HepG2 (cell line): ENCODE results near the gene TEKTIP1. TPM values are rescaled to one million over a fixed set of nuclear protein-coding genes. Genes with fewer than 3 reads are reported as not detected.

Experiments
- ATAC-seq: fragments of 200-7000 bp; cut with Tn5 transposase; 3 replicates; pipeline ENCODE4 v1.9.1; 2020; ENCODE audit warnings: mild to moderate bottlenecking, moderate library complexity
- BruUV-seq: library from RNA; stranded (reverse); fragments of 400-500 nt; replicated peaks from 2 replicates; lab custom pipeline; 2021; lab: Mats Ljungman, UMichigan
- CTCF ChIA-PET: fragments of 300-600 bp; formaldehyde crosslinking; extraction: SDS; loops from one replicate; lab custom pipeline; 2021; ENCODE audit warnings: low total read pairs, inconsistent platforms, low intra/inter-chr PET ratio; lab: Yijun Ruan, JAX
- POLR2A ChIA-PET: fragments of 350-600 bp; sonication (Branson Sonifier 250); formaldehyde crosslinking; loops from one replicate; lab custom pipeline; 2020; ENCODE audit warnings: antibody characterized with exemption, inconsistent platforms; lab: Yijun Ruan, JAX
- DNase-seq: peaks from one replicate; pipeline ENCODE4 v3.0.0-alpha.2; 2015; ENCODE audit warnings: low spot score
- FAIRE-seq: peaks from 3 replicates; lab custom pipeline; 2011; peaks lifted over from hg19 to GRCh38; lab: Jason Lieb, UNC
- H2AFZ ChIP-seq: one replicate; pipeline ENCODE4 v1.6.1; 2011; ENCODE audit warnings: low read length, inconsistent platforms
- H3K27ac ChIP-seq: fragments of 300-600 bp; 3 replicates; pipeline ENCODE4 v1.8.0; 2011; ENCODE audit warnings: mixed run types, mild to moderate bottlenecking, mixed read lengths, low read length, inconsistent platforms; ENCODE audit not compliant: insufficient read depth; ENCODE audit errors: extremely low read length
- H3K27me3 ChIP-seq, 2 experiments: fragments of 200-600 bp in 1 of 2; 2 replicates in 1 of 2; 3 replicates in 1 of 2; pipeline versions ENCODE4 v1.6.0 to v1.8.0; 2011; ENCODE audit warnings: low read length in 2 of 2, mild to moderate bottlenecking in 2 of 2, moderate library complexity in 2 of 2, inconsistent platforms in 1 of 2; ENCODE audit not compliant: insufficient read depth in 2 of 2, control insufficient read depth in 1 of 2
- H3K36me3 ChIP-seq, 2 experiments: fragments of 200-600 bp in 1 of 2; replicated peaks in 1 of 2; 2 replicates in 1 of 2; 3 replicates in 1 of 2; pipeline versions ENCODE4 v1.5.1 to v1.8.0; 2011; ENCODE audit warnings: low read length in 2 of 2, inconsistent platforms in 1 of 2; ENCODE audit not compliant: insufficient read depth in 2 of 2, control insufficient read depth in 1 of 2
- H3K4me1 ChIP-seq: 2 replicates; pipeline ENCODE4 v1.5.1; 2012; ENCODE audit warnings: low read length, inconsistent platforms; ENCODE audit not compliant: insufficient read depth
- H3K4me2 ChIP-seq: 2 replicates; pipeline ENCODE4 v1.6.0; 2011; ENCODE audit warnings: low read depth, low read length, inconsistent platforms
- H3K4me3 ChIP-seq, 3 experiments: fragments of 200-600 bp in 1 of 3; sonication (generic), shearing (Covaris generic) in 1 of 3; replicated peaks in 1 of 3; 2 replicates each; pipeline ENCODE4 v1.5.1; 2011 to 2016; ENCODE audit warnings: low read length in 3 of 3, inconsistent platforms in 2 of 3, low read depth in 2 of 3, mild to moderate bottlenecking in 2 of 3, control low read depth in 1 of 3, mixed read lengths in 1 of 3; ENCODE audit not compliant: insufficient read depth in 1 of 3
- H3K79me2 ChIP-seq: one replicate; pipeline ENCODE4 v1.6.1; 2011; ENCODE audit warnings: low read length, inconsistent platforms; ENCODE audit not compliant: insufficient read depth
- H3K9ac ChIP-seq: 2 replicates; pipeline ENCODE4 v1.6.0; 2011; ENCODE audit warnings: mild to moderate bottlenecking, low read depth, low read length, inconsistent platforms; ENCODE audit not compliant: insufficient read depth
- H3K9me3 ChIP-seq: 2 replicates; pipeline ENCODE4 v1.5.1; 2012; ENCODE audit warnings: mild to moderate bottlenecking, low read length
- H4K20me1 ChIP-seq: 2 replicates; pipeline ENCODE4 v1.6.0; 2011; ENCODE audit warnings: inconsistent platforms, mild to moderate bottlenecking, low read length, moderate library complexity; ENCODE audit not compliant: insufficient read depth
- AGO1 ChIP-seq: fragments of 200-400 bp; formaldehyde crosslinking; IDR thresholded peaks from 2 replicates; pipeline ENCODE4 v1.6.1; 2017; ENCODE audit warnings: mild to moderate bottlenecking, low read depth, low read length, moderate library complexity; ENCODE audit not compliant: poor library complexity, severe bottlenecking
- AGO2 ChIP-seq: fragments of 200-400 bp; formaldehyde crosslinking; optimal IDR thresholded peaks from 2 replicates; pipeline ENCODE3; 2017; ENCODE audit warnings: mild to moderate bottlenecking, low read depth, low read length, moderate library complexity
- NKX3-1 ChIP-seq: sonication (generic); formaldehyde crosslinking; IDR thresholded peaks from 2 replicates; pipeline ENCODE4 v1.5.0; 2020; ENCODE audit warnings: missing genetic modification reagents
- PPARG ChIP-seq: conservative IDR thresholded peaks from 2 replicates; pipeline ENCODE4 v1.6.1; 2016; ENCODE audit warnings: missing biosample characterization, missing genetic modification reagents
- TGIF2 ChIP-seq: IDR thresholded peaks from 2 replicates; pipeline ENCODE4 v1.6.1; 2016; ENCODE audit warnings: control low read depth, missing compliant biosample characterization
- ZNF788 ChIP-seq: sonication (generic); formaldehyde crosslinking; IDR thresholded peaks from 2 replicates; pipeline ENCODE4 v1.5.0; 2020; ENCODE audit warnings: mild to moderate bottlenecking, missing genetic modification reagents, borderline replicate concordance
- WGBS: methylation state at CpG from one replicate; pipeline ENCODE4 v1.1.6; 2017; ENCODE audit warnings: low lambda C conversion rate; 5-methylcytosine and 5-hydroxymethylcytosine counted together
- in situ Hi-C: cut with HindIII; loops from 2 replicates; pipeline ENCODE4 v1.10.0; 2017; ENCODE audit warnings: low pct_unique_long_range_greater_than_20kb; ENCODE audit not compliant: extremely low pct_ligation_motif_present
- intact Hi-C: fragments of 100-400 bp; cut with micrococcal nuclease; formaldehyde crosslinking; loops from one replicate; pipeline ENCODE4 v1.10.0; 2022; ENCODE audit not compliant: unreplicated experiment
- polyA plus RNA-seq, 8 experiments: library from polyadenylated mRNA; depleted of rRNA in 3 of 8; stranded (reverse) in 7 of 8; unstranded in 1 of 8; fragments of >200 nt; fragmentation: Illumina TruSeq in 4 of 8; extraction: Trizol in 4 of 8; gene quantifications; 2 replicates each; pipeline versions ENCODE4 v1.2.1 to v1.2.3, GENCODE V29; 2011 to 2016; ENCODE audit warnings: low read depth in 4 of 8, missing spikeins in 1 of 8, mixed read lengths in 1 of 8; ENCODE audit not compliant: insufficient read depth in 1 of 8
- total RNA-seq, 5 experiments: library from RNA; depleted of rRNA; stranded (reverse); fragments of >200 nt; fragmentation: Illumina TruSeq; extraction: Trizol; gene quantifications; 2 replicates each; pipeline ENCODE4 v1.2.3, GENCODE V29; 2016; ENCODE audit warnings: low read depth in 1 of 5
- TF ChIP-seq, protein P1 (sequence below): sonication (generic); formaldehyde crosslinking; IDR thresholded peaks from 2 replicates; pipeline ENCODE4 v1.5.1; 2020; ENCODE audit warnings: missing genetic modification reagents, mild to moderate bottlenecking, borderline replicate concordance

TEKTIP1 gene
- total and polyA plus RNA-seq, 2 of the 13 experiments (the other 11 are each of a cell fraction or from before 2014, with no cell fraction given), result not detected

DNA sequence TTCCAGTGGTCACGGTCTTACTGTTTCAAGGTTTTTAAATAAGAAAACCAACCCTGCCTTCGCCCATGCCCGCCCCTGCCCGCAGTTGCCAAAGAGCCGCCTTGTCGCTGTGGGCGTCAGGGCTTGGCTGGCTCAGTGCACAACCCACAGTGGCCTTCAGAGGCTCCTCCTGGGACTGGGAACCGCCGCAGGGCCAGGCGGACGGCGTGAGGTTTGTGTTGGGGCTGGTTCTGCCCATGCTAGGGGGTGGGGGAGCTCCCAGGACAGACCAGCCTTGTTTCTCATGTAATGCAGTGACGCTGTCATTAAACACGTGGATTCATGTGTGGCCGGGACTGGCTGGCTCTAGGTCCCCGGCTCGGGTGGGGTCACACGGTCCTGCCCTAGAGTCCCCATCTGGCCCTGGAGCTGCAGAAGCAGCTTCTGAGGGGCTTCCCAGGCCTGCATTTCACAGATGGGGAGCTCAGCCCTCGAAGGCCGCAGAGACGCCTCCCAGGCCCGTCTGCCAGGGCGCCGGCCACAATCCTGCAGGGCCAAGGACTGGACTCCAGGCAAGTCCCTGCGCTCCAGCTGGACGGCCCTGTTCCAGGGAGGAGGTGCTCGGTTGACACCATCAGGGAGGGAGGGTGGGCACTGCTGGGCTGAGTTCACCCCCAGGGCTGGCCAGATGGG, 2.4 kb upstream of the TEKTIP1 start:
- DNase-seq (no peak), ATAC-seq (no peak), FAIRE-seq (no peak)
- no peak overlapping the region for H3K4me3 ChIP-seq
- H4K20me1 ChIP-seq, result no peaks in the 10 kb centered on the region; the same call in 1 of the 2 replicates
- H3K79me2 ChIP-seq, result no peaks in the 10 kb centered on the region
- no peaks in the 10 kb centered on the region for H3K27me3 ChIP-seq
- in situ Hi-C loops (no loop called here), intact Hi-C loops (no loop called here)
- no peak overlapping the region for H3K27ac ChIP-seq
- H2AFZ ChIP-seq, result no peak overlapping the region
- ChIA-PET CTCF (no interaction called here), POLR2A (no interaction called here)
- peaks cover 5 to 16% of the 10 kb centered on the region in 2 experiments; a peak in 4 of 5 replicates for H3K36me3 ChIP-seq
- H3K9me3 ChIP-seq, result no peaks in the 10 kb centered on the region
- no peaks in the 10 kb centered on the region for H3K4me1 ChIP-seq
- H3K4me2 ChIP-seq, result no peak overlapping the region
- no TSS peak for BruUV-seq
- WGBS, result 97% methylated on average over 15 of the region's 27 CpGs
- TF ChIP-seq NKX3-1 (CRISPR knock-in tag) (no peak), AGO2 (peak; percentile 88), TGIF2 (CRISPR knock-in tag) (no peak), AGO1 (peak; percentile 28), PPARG (no peak)
- TF ChIP-seq, protein P1, sequence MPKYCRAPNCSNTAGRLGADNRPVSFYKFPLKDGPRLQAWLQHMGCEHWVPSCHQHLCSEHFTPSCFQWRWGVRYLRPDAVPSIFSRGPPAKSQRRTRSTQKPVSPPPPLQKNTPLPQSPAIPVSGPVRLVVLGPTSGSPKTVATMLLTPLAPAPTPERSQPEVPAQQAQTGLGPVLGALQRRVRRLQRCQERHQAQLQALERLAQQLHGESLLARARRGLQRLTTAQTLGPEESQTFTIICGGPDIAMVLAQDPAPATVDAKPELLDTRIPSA, result no peak
- H3K9ac ChIP-seq, result no peak overlapping the region

DNA sequence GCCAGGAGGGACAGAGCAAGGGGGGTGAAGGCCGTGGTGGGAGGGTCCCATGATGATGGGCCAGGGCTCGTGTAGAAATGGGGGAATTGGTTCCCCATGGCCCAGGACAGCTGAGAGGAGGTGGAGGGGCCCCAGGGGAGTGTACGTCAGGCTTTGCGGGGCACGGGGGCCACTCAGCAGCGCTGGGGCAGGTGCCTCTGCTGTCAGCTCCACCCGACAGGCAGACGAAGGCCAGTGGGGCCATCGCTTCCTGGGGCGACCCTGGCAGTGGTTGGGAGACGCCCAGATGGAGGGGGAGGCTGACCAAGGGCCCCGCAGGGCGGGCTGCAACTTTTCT, 1.9 kb upstream of the TEKTIP1 start:
- in situ Hi-C loops, result no loop called here
- Histone ChIP-seq H3K27ac (no peak overlapping the region), H3K36me3 (peaks cover 5 to 16% of the 10 kb centered on the region in 2 experiments; a peak in 4 of 5 replicates), H4K20me1 (no peaks in the 10 kb centered on the region; the same call in 1 of the 2 replicates), H3K4me1 (no peaks in the 10 kb centered on the region), H3K4me2 (no peak overlapping the region), H3K4me3 (no peak overlapping the region), H3K79me2 (no peaks in the 10 kb centered on the region), H3K27me3 (no peaks in the 10 kb centered on the region), H2AFZ (no peak overlapping the region), H3K9ac (no peak overlapping the region), H3K9me3 (no peaks in the 10 kb centered on the region)
- intact Hi-C loops, result no loop called here
- FAIRE-seq (no peak), DNase-seq (no peak), ATAC-seq (no peak)
- no TSS peak for BruUV-seq
- ChIA-PET POLR2A (no interaction called here), CTCF (no interaction called here)
- WGBS, result 88% methylated on average over 13 of the region's 13 CpGs
- TF ChIP-seq AGO1, result peak; percentile 37
- peak; percentile 52 for TF ChIP-seq AGO2
- TF ChIP-seq ZNF788 (CRISPR knock-in tag), result no peak
